WERI-Rb-1 (cell line): ENCODE results near the gene TCP11L1.
"Not testable (repeated sequence)": the region's sequence is repeated elsewhere in the genome, so short reads cannot be mapped to it uniquely, and the experiment has no call there.

ENCODE experiments used
- DNase-seq: peaks from one replicate; pipeline ENCODE4 v3.0.0-alpha.2; 2020
- H3K27ac ChIP-seq: fragments of 250-450 bp; sonication (Bioruptor Pico); 2 replicates; pipeline ENCODE4 v1.5.1; 2020; ENCODE audit warnings: mild to moderate bottlenecking, moderate library complexity
- H3K27me3 ChIP-seq: fragments of 250-450 bp; sonication (Bioruptor Pico); 2 replicates; pipeline ENCODE4 v1.5.1; 2021; ENCODE audit warnings: mild to moderate bottlenecking, low read depth, moderate library complexity; ENCODE audit not compliant: insufficient read depth, severe bottlenecking
- H3K36me3 ChIP-seq: fragments of 250-450 bp; sonication (Bioruptor Pico); 2 replicates; pipeline ENCODE4 v1.5.1; 2020; ENCODE audit warnings: mild to moderate bottlenecking, moderate library complexity
- H3K4me3 ChIP-seq: 2 replicates; pipeline ENCODE4 v1.5.1; 2011; ENCODE audit warnings: low read depth, mild to moderate bottlenecking, control low read depth, low read length
- H3K9me3 ChIP-seq: fragments of 250-450 bp; sonication (Bioruptor Pico); 2 replicates; pipeline ENCODE4 v1.5.1; 2021; ENCODE audit warnings: mild to moderate bottlenecking, moderate library complexity; ENCODE audit not compliant: severe bottlenecking
- TF ChIP-seq, protein P1 (sequence below): IDR thresholded peaks from 2 replicates; pipeline ENCODE4 v1.5.1; 2011; ENCODE audit warnings: low read depth, mild to moderate bottlenecking, control low read depth, inconsistent platforms, low read length

TCP11L1 gene

DNA sequence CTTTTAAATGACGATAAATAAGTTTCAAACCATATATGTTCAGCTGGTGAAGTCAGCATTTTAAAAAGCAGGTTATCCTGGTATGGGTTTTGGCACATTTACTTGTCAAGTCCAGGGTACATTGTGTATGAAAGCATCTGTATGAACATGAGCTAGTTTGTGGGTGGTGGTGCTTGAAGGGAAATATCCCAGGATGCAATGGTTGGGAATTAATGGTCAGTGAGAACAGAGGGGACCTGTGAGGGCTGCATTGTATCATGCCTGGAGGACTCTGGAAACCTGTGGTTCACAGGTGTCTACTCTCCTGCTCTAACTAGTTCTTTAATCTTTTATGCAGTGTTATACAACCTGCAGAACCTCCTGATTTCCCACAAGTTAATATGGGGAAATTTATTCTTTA, 17.9 kb upstream of the TCP11L1 start:
- Histone ChIP-seq H3K9me3 (no peaks in the 10 kb centered on the region), H3K4me3 (no peak overlapping the region), H3K27ac (no peak overlapping the region), H3K36me3 (no peaks in the 10 kb centered on the region), H3K27me3 (no peaks in the 10 kb centered on the region)
- TF ChIP-seq, protein P1, sequence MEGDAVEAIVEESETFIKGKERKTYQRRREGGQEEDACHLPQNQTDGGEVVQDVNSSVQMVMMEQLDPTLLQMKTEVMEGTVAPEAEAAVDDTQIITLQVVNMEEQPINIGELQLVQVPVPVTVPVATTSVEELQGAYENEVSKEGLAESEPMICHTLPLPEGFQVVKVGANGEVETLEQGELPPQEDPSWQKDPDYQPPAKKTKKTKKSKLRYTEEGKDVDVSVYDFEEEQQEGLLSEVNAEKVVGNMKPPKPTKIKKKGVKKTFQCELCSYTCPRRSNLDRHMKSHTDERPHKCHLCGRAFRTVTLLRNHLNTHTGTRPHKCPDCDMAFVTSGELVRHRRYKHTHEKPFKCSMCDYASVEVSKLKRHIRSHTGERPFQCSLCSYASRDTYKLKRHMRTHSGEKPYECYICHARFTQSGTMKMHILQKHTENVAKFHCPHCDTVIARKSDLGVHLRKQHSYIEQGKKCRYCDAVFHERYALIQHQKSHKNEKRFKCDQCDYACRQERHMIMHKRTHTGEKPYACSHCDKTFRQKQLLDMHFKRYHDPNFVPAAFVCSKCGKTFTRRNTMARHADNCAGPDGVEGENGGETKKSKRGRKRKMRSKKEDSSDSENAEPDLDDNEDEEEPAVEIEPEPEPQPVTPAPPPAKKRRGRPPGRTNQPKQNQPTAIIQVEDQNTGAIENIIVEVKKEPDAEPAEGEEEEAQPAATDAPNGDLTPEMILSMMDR = no peak
- no peak for DNase-seq

DNA sequence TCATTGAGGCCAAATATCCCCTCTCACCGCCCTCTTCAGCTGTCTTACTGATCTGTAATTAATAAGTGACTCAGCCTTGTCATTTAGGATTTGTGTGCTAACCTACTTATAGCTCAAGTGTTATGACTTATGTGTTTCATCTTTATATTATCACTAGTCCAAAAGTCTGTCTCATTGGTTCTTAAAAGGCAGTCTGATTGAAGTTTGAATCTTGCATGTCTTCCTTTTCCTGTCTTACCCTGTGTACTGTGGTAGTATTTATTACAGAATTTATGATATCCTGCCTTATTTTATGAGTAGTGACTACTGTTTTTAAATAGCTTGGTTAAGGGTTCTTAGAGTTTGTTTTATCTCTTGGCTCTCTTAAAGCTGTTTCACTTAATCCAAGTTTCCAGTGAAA, 17.4 kb upstream of the TCP11L1 start:
- Histone ChIP-seq H3K27me3 (no peaks in the 10 kb centered on the region), H3K27ac (no peak overlapping the region), H3K9me3 (no peaks in the 10 kb centered on the region), H3K4me3 (no peak overlapping the region), H3K36me3 (no peaks in the 10 kb centered on the region)
- TF ChIP-seq, protein P1 = no peak
- DNase-seq = no peak

DNA sequence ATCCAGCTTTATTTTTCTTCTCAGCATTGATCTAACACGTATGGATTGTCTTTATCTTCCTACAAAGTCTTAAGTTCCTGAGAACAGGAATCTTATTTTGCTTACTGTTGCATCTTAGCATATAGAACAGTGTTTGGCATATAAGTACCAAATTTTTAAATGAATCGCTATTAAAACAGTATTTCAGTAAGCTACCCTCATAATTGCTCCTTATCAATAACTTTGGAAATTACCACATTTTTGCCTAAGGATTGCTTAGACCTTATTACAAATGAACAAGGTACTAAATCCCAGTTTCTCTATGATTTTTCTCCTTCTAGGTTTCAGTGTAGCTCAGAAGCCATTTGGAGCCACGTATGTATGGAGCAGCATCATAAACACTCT, 14.0 kb upstream of the TCP11L1 start:
- TF ChIP-seq, protein P1 = no peak
- H3K27ac ChIP-seq = no peak overlapping the region
- H3K36me3 ChIP-seq = no peaks in the 10 kb centered on the region
- no peaks in the 10 kb centered on the region for H3K9me3 ChIP-seq
- no peak overlapping the region for H3K4me3 ChIP-seq
- no peak for DNase-seq
- H3K27me3 ChIP-seq = no peaks in the 10 kb centered on the region

DNA sequence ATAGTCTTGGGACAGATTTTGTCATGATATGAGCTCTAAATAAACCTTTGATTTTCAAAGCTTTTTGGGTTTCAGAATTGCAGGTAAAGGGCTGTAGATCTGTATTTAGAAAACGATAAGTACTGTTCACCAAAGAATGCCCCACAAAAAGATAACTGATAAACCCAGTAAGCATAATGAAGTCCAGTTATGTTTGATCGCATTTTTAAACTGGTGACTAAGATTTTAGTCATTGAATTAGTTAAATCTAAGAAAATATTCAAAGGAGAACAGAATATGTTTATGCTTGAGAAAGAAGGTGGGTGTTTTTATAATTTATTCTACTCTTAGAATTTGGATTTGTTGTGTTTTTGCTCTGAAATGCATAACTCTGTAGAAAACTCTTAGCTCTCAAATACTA, 12.1 kb upstream of the TCP11L1 start:
- Histone ChIP-seq H3K27ac (no peak overlapping the region), H3K27me3 (no peaks in the 10 kb centered on the region), H3K4me3 (no peak overlapping the region), H3K9me3 (no peaks in the 10 kb centered on the region), H3K36me3 (no peaks in the 10 kb centered on the region)
- TF ChIP-seq, protein P1 = no peak
- no peak for DNase-seq

DNA sequence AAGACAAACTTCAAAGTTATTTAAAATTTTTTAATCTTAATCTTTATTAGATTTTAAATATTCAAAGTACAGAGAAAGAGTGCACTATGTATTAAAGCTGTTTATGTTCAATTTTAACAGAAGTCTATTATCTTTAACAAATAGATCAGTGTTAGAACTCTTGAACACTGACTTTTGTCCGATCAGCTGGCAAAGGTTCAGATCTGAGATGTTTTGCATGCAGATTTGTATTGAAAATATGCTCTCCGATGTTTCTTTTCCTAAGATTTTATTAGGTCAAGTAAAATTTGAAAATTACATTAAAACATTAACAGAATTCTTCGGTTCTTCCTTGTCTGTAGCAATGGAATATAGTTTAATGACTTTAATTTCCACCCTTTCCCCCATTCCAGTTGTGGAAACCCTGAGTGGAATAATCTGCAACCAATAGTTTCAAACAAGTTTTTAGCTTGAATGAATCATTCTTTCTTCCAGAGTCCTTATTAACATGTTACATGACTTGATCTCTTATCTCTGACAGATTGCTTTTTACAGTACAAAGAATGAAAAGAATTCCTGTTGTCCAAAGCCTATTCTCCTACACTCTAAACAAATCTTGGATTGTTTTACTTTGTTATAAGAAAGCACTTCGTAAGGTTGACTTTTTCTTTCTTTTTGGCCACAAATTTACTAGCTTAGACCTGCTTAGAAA, 11.4 kb upstream of the TCP11L1 start:
- H3K4me3 ChIP-seq = no peak overlapping the region
- H3K27me3 ChIP-seq = no peaks in the 10 kb centered on the region
- TF ChIP-seq, protein P1 = no peak
- H3K27ac ChIP-seq = no peak overlapping the region
- DNase-seq = no peak
- H3K9me3 ChIP-seq = no peaks in the 10 kb centered on the region
- H3K36me3 ChIP-seq = no peaks in the 10 kb centered on the region

DNA sequence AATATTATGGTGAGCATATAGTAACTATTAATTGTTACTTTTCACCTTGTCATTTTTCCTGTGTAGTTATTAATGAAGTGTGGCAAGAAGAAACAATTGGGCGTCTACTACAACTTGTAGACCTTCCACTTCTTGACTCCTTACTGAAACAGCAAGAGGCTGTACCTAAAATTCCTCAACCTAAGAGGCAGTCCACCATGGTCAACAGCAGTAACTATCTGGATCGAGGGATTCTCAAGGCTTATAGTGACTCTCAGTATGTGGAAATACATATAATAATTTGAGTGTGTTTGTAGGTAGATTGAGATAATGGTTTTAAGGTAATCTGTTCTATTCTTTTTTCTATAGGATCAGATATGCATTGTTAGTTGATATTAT, 10.8 kb upstream of the TCP11L1 start:
- H3K9me3 ChIP-seq = no peaks in the 10 kb centered on the region
- H3K36me3 ChIP-seq = no peaks in the 10 kb centered on the region
- TF ChIP-seq, protein P1 = no peak
- DNase-seq = no peak
- no peak overlapping the region for H3K4me3 ChIP-seq
- H3K27ac ChIP-seq = no peak overlapping the region
- H3K27me3 ChIP-seq = no peaks in the 10 kb centered on the region

DNA sequence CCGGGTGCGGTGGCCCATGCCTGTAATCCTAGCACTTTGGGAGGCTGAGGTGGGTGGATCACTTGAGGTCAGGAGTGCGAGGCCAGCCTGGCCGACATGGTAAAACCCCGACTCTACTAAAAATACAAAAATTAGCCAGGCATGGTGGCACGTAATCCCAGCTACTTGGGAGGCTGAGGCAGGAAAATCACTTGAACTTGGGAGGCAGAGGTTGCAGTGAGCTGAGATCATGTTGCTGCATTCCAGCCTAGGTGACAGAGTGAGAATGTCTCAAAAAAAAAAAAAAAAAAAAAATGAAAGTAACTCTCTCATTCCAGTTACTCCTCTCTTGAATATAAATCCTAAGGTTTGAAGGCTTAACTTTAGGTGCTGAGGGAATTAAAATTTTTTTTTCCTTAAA, 10.2 kb upstream of the TCP11L1 start:
- not testable (repeated sequence) for H3K27me3 ChIP-seq, H3K9me3 ChIP-seq, DNase-seq, H3K36me3 ChIP-seq, H3K4me3 ChIP-seq, H3K27ac ChIP-seq
